Measurements from ENCODE around the gene PTTG1. TPM values are rescaled to one million over a fixed set of nuclear protein-coding genes. Genes with fewer than 3 reads are reported as not detected.

Gene PTTG1
- total and polyA plus RNA-seq, 9 of the 15 experiments (the other 6 are each of a cell fraction or from before 2014, with no cell fraction given), result 193 to 1,088 (median 349) TPM

GRCh38 chr5:160376416-160376815, 45.2 kb upstream of the PTTG1 start:
- no TSS peak for BruUV-seq (replicated peaks)
- Histone ChIP-seq H3K27ac (ENCODE audit: extremely low read depth, low read depth, low read length) (no peak overlapping the region), H3K4me1 (replicated peaks in 1 of 2; ENCODE audit: control insufficient read depth in 2 of 2, insufficient read depth in 2 of 2, low read length in 2 of 2) (0 out of 5 replicates have a peak, but pooled peaks cover 0 to 5% of the 10 kb centered on the region in 2 experiments), H3K36me3 (ENCODE audit: control insufficient read depth, insufficient read depth, low read length) (no peaks in the 10 kb centered on the region), H3K79me2 (ENCODE audit: control insufficient read depth, insufficient read depth, low read length) (no peaks in the 10 kb centered on the region), H3K9ac (ENCODE audit: insufficient read depth in 1 of 2, low read depth in 2 of 2, low read length in 2 of 2) (no peak overlapping the region), H4K20me1 (replicated peaks; ENCODE audit: control insufficient read depth, insufficient read depth, low read length) (no peaks in the 10 kb centered on the region), H3K4me3 (no peak overlapping the region), H2AFZ (ENCODE audit: low read depth, low read length) (no peak overlapping the region), H3K9me3 (replicated peaks; ENCODE audit: control insufficient read depth, insufficient read depth, low read depth, low read length) (no peaks in the 10 kb centered on the region), H3K27me3 (ENCODE audit: control insufficient read depth in 2 of 2, insufficient read depth in 2 of 2, low read length in 2 of 2) (peaks cover 5 to 17% of the 10 kb centered on the region in 2 experiments; a peak in 3 of 5 replicates), H3K9me1 (ENCODE audit: control insufficient read depth, insufficient read depth, low read length) (peaks cover 3% of the 10 kb centered on the region), H3K4me2 (ENCODE audit: insufficient read depth, low read length) (no peak overlapping the region)
- POLR2A ChIA-PET, result no interaction called here
- FAIRE-seq (no peak), DNase-seq (ENCODE audit: extremely low read depth in 1 of 4, low spot score in 3 of 4) (no peak), ATAC-seq (no peak)
- CTCF ChIA-PET (ENCODE audit: low intra/inter-chr PET ratio), result interaction anchor here (0.6 kb wide), 1 partner anchor 13 kb away, joined by 4 read pairs; no protein-coding TSS in a partner anchor
- TF ChIP-seq ZFP91 (CRISPR knock-in tag; IDR thresholded peaks at IDR 0.05) (no peak), MCM5 (IDR thresholded peaks at IDR 0.05; ENCODE audit: low read depth) (no peak), ZNF780A (CRISPR knock-in tag; IDR thresholded peaks at IDR 0.05) (no peak), E2F5 (CRISPR knock-in tag; IDR thresholded peaks at IDR 0.05) (no peak), ARID1B (IDR thresholded peaks at IDR 0.05) (no peak), SAFB (IDR thresholded peaks at IDR 0.05; ENCODE audit: borderline replicate concordance, low read depth, low read length) (no peak), MAFK (IDR thresholded peaks at IDR 0.05; ENCODE audit: low read length) (no peak)
- intact Hi-C loops (cut with micrococcal nuclease) (no loop called here), in situ Hi-C loops (cut with MboI) (no loop called here)

Data from K562 (cell line).